OCI-LY3 (cell line): ENCODE measurements around the gene PTPRT.

Experiments
- EZH2phosphoT487 ChIP-seq: fragments of 200-600 bp; shearing (Covaris generic); IDR thresholded peaks from 2 replicates; pipeline ENCODE4 v1.6.1; 2018; ENCODE audit warnings: antibody characterized with exemption, mixed run types, low read depth
- TF ChIP-seq, protein P1 (sequence below): fragments of 200-600, 300-600 bp; sonication (generic); IDR thresholded peaks from 2 replicates; pipeline ENCODE4 v1.5.1; 2014; ENCODE audit warnings: antibody characterized with exemption, low read length, low read depth

DNA sequence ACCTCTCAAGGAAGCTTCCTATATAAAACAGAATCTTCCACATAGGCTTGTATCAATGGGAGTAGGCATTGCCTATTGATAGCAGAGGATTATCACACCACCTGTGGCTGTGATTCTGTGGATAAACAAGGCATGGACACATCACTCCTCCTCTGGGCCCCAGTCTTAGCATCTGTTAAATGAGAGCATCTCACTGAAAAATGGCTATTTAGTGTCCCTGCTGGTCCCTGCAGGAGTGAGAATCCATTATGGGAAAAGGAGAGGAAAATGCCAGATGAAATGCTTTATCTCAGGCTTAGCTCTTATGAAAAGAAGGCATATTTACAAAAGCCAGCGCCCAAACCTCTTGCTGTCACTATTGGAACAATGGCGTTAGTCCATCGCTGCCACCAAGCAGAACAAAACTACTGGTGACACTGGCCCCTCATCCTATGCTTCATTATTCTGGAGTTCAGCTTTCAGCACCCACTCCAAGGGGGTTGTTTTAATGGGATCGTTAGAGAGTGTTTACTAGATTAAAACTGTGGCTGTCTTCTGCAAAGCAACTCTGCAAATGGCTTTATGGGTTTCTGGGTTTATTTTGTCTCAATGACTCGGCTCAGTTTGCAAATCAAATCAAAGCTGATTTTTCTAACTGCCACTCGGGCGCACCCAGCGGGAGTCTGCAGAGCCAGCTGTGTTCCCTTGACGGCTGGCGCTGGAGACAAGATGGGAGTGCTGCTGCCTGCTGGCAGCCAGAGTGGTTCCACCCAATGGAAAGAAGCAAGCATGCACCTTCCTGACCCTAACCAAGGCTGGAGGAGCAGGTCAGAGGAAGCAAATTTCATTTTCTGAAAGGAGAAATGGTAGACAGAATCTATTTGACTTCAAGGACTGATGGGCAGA lies 912.7 kb downstream of the PTPRT start:
- TF ChIP-seq, protein P1, sequence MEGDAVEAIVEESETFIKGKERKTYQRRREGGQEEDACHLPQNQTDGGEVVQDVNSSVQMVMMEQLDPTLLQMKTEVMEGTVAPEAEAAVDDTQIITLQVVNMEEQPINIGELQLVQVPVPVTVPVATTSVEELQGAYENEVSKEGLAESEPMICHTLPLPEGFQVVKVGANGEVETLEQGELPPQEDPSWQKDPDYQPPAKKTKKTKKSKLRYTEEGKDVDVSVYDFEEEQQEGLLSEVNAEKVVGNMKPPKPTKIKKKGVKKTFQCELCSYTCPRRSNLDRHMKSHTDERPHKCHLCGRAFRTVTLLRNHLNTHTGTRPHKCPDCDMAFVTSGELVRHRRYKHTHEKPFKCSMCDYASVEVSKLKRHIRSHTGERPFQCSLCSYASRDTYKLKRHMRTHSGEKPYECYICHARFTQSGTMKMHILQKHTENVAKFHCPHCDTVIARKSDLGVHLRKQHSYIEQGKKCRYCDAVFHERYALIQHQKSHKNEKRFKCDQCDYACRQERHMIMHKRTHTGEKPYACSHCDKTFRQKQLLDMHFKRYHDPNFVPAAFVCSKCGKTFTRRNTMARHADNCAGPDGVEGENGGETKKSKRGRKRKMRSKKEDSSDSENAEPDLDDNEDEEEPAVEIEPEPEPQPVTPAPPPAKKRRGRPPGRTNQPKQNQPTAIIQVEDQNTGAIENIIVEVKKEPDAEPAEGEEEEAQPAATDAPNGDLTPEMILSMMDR: no peak
- TF ChIP-seq EZH2phosphoT487: no peak
